Hippocampal formation (tissue), 2 donors: Measurements from ENCODE around the gene ABCB9.
A peak's percentile ranks its signal among the peaks of the same experiment; 100 is the strongest.
"Not testable (repeated sequence)": the region's sequence is repeated elsewhere in the genome, so short reads cannot be mapped to it uniquely, and the experiment has no call there.

Experiments used
- DNase-seq, 2 donors: peaks; one replicate each; lab custom pipeline; 2025; lab: John Stamatoyannopoulos, UW

Gene ABCB9

GRCh38 chr12:122965851-122966742 lies at the start of gene ABCB9:
Gene ABCB9, minus strand, starts transcription at chr12:122966463. Its CDS starts 6,228 bp downstream, at chr12:122960235.
- DNase-seq: peak; percentile 76 to 90

GRCh38 chr12:123014473-123014872 lies 48.2 kb upstream of the ABCB9 start:
- DNase-seq: not testable (repeated sequence)

- no peak for DNase-seq
Observed at GRCh38 chr12:123013185-123014095, 47.2 kb upstream of the ABCB9 start.

GRCh38 chr12:123011701-123012100 lies 45.4 kb upstream of the ABCB9 start:
- no peak for DNase-seq

- no peak for DNase-seq
Observed at GRCh38 chr12:123010681-123011080, 44.4 kb upstream of the ABCB9 start.

GRCh38 chr12:123010110-123010509 lies 43.8 kb upstream of the ABCB9 start:
- DNase-seq: no peak

- no peak for DNase-seq
Observed at GRCh38 chr12:123006977-123007376, 40.7 kb upstream of the ABCB9 start.

GRCh38 chr12:123005081-123005626 lies 38.9 kb upstream of the ABCB9 start:
- DNase-seq: no peak

- no peak for DNase-seq
Observed at GRCh38 chr12:123004287-123004686, 38.0 kb upstream of the ABCB9 start.

- no peak for DNase-seq
Observed at GRCh38 chr12:123003257-123003656, 37.0 kb upstream of the ABCB9 start.

GRCh38 chr12:123001464-123001863 lies 35.2 kb upstream of the ABCB9 start:
- no peak for DNase-seq

GRCh38 chr12:123000578-123000977 lies 34.3 kb upstream of the ABCB9 start:
- no peak for DNase-seq

- DNase-seq: no peak
Observed at GRCh38 chr12:122999986-123000420, 33.7 kb upstream of the ABCB9 start.

- no peak for DNase-seq
Observed at GRCh38 chr12:122999196-122999946, 33.1 kb upstream of the ABCB9 start.

GRCh38 chr12:122998316-122998715 lies 32.1 kb upstream of the ABCB9 start:
- DNase-seq: no peak

- DNase-seq: no peak
Observed at GRCh38 chr12:122997343-122998250, 31.3 kb upstream of the ABCB9 start.

GRCh38 chr12:122996621-122997342 lies 30.5 kb upstream of the ABCB9 start:
- no peak for DNase-seq

GRCh38 chr12:122996188-122996601 lies 29.9 kb upstream of the ABCB9 start:
- no peak for DNase-seq

GRCh38 chr12:122995503-122996187 lies 29.4 kb upstream of the ABCB9 start:
- no peak for DNase-seq
